Measurements from ENCODE around the gene PCNX3.
"Not testable (repeated sequence)": the region's sequence is repeated elsewhere in the genome, so short reads cannot be mapped to it uniquely, and the experiment has no call there.

PCNX3 gene

GRCh38 chr11:65655570-65656332 is 40.2 kb downstream of the PCNX3 start:
- DNase-seq = no peak

DNA sequence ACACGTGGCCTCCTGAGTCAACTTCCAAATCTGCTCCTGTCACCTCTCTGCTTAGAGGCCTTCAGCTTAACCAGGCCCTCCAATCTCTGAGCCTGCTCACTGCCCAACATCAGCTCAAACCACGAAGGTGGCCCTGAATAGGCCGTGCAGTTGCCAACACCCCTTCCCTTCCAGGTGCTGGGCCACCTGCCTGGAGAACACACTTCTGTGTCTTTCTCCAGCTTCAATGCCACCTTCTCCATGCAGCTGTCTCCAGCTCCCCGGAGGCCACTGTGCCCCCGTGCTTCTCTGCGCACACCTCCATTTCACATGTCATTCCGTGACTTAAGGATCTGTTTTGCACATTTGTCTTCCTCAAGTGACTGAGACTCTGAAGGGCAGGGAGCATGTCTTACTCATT is 41.9 kb downstream of the PCNX3 start:
- DNase-seq = no peak

DNA sequence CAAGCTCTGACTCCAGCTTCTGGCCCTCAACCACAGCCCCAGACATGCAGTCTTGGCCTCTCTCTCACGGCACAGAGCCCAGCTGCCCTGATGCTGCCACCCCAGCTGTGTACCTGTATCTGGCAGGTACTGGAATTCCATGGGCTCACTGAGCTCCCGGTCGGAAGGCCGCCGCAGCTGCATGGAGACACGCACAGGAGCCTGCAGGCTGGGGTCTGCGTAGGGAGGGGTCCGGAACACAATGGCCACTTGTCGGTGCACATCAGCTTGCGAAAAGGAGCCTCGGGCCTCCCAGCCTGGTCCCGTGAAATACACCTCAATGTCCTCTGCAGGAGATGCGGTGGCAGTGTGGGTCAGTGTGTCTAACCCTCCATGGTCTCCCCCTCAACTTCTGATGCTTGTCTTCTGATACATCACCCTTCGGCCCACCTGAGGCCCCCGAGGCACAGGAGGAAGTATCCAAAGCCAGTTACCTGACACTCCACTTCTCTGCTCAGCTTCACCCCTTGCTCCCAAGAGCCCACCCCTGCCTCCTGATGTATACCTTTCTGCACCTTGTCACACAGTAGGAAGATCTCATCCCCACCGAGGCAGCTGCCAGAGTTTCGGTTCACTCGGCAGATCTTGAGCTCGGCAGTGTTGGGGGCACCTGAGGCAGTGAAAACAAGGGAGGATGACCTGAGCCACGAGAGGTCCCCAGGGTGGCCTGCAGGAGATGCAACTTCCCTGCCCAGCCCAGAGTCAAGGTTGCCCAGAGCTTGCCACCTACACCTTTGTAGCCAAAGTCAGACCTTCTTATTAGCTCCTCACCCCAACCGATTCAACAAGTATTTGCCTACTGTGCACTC is 42.8 kb downstream of the PCNX3 start:
- no peak for DNase-seq

DNA sequence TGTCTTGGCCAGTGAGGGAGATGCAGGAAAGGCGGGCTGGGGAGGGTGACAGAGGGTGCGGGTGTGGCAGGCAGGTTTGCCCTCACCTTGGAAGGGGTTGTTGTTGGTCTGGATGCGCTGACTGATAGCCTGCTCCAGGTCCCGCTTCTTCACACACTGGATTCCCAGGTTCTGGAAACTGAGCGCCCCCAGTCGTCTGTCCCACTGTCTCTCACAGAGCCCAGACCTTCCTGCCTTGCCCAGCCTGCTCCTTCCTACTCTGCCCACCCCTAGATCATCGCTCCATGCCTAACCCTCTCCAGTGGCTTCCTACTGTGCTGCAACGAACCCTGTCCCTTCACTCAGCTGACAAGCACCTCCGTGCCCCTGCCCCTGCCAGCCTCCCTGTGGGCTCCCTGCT is 44.5 kb downstream of the PCNX3 start:
- DNase-seq = no peak

DNA sequence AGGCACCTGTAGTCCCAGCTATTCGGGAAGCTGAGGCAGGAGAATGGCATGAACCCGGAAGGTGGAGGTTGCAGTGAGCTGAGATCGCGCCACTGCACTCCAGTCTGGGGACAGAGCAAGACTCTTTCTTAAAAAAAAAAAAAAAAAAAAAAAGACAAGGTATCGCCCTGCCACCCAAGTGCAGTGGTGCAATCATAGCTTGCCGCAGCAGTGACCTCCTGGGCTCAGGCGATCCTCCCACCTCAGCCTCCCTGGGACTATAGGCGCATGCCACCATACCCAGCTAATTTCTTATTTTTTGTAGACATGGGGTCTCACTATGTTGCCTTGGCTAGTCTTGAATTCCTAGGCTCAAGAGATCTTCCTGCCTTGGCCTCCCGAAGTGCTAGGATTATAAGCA is 45.3 kb downstream of the PCNX3 start:
- DNase-seq = not testable (repeated sequence)

GRCh38 chr11:65661599-65662246 is 46.1 kb downstream of the PCNX3 start:
- DNase-seq = no peak

GRCh38 chr11:65662247-65662798 is 46.7 kb downstream of the PCNX3 start:
- no peak for DNase-seq

GRCh38 chr11:65662799-65663638 is 47.4 kb downstream of the PCNX3 start, which contains the start of gene RELA:
Gene RELA (minus strand): TSS chr11:65662916. CDS start chr11:65662832, 84 bp downstream.
- peak; percentile 96 for DNase-seq

DNA sequence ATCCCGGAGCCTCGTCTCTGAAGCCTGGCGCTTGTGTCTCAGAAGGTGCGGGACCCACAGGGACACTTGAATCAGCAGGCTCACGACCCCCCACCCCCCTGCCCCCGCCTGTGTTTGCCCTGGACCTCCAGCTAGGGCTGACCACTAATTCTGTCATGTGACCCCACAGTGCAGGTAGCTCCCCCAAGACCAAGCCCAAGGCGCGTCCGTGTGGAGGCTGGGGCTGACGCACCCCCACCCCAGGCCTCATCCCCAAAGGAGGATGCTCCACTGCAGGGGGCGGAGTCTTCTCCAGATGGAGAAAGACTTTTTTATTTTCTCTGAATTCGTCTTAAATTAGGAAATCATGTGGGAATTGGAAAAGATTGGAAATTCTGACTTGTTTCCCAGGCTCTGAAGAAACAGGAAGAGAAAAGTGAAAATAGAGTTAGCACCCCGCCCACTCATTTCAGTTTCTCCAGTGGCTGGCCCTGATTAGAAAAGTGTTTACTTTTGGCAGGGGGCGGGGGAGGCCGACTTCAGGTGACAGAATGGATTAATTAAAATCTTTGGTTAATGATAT is 48.1 kb downstream of the PCNX3 start:
- DNase-seq = peak; percentile 65

DNA sequence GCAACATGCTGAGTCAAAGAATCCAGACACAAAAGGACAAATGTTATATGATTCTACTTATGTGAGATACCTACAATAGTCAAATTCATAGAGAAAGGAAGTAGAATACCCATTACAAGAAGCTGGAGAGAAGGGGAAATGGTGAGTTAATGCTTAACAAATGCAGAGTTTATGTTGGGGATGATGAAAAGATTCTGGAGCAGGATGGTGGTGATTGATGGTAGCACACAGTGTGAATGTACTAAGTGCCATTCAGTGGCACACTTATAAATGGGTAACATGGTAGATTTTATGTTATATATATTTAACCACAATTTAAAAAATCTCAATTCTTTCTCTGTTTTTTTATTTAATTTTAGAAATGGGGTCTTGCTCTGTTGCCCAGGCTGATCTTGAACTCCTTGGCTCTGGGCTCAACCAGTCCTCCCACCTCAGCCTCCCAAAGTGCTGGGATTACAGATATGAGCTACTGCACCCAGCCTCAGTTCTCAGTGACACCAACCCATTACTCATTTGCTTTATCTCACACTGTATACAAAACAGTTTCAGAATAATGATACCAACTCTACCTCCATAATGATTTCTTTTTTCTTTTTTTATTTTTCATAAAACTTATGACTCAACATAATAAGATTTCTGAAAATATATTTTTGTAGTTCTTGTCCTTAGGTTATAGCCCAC is 56.7 kb downstream of the PCNX3 start:
- DNase-seq = no peak

GRCh38 chr11:65672982-65673381 is 57.4 kb downstream of the PCNX3 start:
- DNase-seq = no peak

DNA sequence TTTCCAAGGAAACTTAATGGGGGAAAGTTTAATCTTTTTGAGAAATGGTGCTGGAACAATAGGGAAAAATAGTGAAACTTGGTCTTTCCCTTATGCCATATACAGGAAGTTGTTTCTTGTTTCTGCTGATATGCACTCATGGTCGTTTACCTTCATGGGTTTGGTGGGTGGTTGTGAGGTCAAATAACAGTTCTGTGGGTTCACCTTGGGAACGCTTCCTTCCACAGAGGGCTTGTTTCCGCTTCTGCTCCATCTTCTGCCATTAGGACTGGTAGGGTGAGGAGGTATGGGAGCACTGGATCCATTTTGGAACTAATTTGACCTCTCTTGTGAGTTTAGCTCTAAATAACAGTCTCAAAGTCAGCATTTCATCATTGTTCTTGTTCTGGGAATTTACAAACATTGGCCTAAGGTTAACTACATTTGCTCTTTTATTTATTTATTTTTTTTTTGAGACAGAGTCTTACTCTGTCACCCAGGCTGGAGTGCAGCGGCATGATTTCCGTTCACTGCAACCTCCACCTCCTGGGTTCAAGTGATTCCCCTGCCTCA is 64.7 kb downstream of the PCNX3 start:
- DNase-seq = no peak

DNA sequence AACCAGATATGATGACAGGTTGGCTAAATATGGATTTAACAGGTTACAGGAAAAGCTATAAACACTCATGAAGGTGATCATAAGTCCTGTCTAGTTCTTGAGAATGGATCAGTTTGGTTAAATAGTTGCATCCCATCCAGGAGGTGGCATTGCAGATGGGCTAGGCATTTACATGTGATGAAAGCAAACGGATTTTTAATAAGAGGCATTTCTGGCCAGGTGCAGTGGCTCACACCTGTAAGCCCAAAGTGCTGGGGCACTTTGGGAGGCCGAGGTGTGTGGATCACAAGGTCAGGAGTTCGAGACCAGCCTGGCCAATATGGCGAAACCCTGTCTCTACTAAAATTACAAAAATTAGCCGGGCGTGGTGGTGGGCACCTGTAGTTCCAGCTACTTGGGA is 67.9 kb downstream of the PCNX3 start:
- not testable (repeated sequence) for DNase-seq

- no peak for DNase-seq
These were observed 70.4 kb downstream of the PCNX3 start for GRCh38 chr11:65685981-65686380.

Data from fibroblast of skin of right biceps (primary cell).